ENCODE measurements around the gene RFX6. TPM values are rescaled to one million over a fixed set of nuclear protein-coding genes. Genes with fewer than 3 reads are reported as not detected.

The RFX6 gene
- total RNA-seq, 2 experiments from 2014 or later = not detected

DNA sequence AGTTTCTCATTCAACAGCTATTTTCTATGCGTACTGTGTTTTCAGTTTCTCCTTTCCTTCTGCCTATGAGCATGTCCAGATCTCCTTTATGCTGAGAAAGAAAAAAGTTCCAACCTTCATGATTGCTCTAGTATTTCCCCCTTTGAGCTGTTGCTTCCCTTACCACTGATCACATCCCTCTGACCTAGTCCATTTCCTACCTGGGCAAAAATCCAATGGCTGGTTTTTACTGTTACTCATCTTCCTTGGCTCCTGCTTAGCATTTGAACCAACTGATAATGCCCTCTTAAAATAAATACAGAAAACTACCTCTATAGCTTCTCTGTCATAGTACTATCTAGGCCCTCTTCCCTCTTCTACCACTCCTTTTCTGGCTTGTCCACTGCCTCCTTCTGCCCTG is 6.0 kb downstream of the RFX6 start:
- peaks cover 0 to 2% of the 10 kb centered on the region in 2 experiments for H3K27me3 ChIP-seq (ENCODE audit: control insufficient read depth in 1 of 2, insufficient read depth in 2 of 2, low read length in 2 of 2)
- Mint-ChIP-seq H3K27ac (no peak overlapping the region), H3K4me3 (no peak overlapping the region), H3K9me3 (no peaks in the 10 kb centered on the region), H3K4me1 (ENCODE audit: low read depth) (no peaks in the 10 kb centered on the region), H3K27me3 (peaks cover 11% of the 10 kb centered on the region), H3K36me3 (ENCODE audit: low read depth) (no peaks in the 10 kb centered on the region)
- no peak for ATAC-seq (ENCODE audit: poor library complexity)
- H3K27ac ChIP-seq (ENCODE audit: low read depth in 1 of 2, low read length in 2 of 2) = no peak overlapping the region
- CTCF ChIA-PET = no interaction called here
- no peak for DNase-seq
- no peaks in the 10 kb centered on the region for H3K4me1 ChIP-seq (ENCODE audit: insufficient read depth, low read length)
- no peaks in the 10 kb centered on the region for H3K9me3 ChIP-seq (ENCODE audit: control insufficient read depth in 1 of 2, insufficient read depth in 1 of 2, low read length in 2 of 2)
- H3K4me3 ChIP-seq (ENCODE audit: low read length) = no peak overlapping the region
- POLR2A ChIA-PET = no interaction called here
- TF ChIP-seq, protein P1, sequence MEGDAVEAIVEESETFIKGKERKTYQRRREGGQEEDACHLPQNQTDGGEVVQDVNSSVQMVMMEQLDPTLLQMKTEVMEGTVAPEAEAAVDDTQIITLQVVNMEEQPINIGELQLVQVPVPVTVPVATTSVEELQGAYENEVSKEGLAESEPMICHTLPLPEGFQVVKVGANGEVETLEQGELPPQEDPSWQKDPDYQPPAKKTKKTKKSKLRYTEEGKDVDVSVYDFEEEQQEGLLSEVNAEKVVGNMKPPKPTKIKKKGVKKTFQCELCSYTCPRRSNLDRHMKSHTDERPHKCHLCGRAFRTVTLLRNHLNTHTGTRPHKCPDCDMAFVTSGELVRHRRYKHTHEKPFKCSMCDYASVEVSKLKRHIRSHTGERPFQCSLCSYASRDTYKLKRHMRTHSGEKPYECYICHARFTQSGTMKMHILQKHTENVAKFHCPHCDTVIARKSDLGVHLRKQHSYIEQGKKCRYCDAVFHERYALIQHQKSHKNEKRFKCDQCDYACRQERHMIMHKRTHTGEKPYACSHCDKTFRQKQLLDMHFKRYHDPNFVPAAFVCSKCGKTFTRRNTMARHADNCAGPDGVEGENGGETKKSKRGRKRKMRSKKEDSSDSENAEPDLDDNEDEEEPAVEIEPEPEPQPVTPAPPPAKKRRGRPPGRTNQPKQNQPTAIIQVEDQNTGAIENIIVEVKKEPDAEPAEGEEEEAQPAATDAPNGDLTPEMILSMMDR (IDR thresholded peaks at IDR 0.05) = no peak
- intact Hi-C loops (cut with DNase I, micrococcal nuclease) = no loop called here
- no peaks in the 10 kb centered on the region for H3K36me3 ChIP-seq (ENCODE audit: insufficient read depth, low read length)

DNA sequence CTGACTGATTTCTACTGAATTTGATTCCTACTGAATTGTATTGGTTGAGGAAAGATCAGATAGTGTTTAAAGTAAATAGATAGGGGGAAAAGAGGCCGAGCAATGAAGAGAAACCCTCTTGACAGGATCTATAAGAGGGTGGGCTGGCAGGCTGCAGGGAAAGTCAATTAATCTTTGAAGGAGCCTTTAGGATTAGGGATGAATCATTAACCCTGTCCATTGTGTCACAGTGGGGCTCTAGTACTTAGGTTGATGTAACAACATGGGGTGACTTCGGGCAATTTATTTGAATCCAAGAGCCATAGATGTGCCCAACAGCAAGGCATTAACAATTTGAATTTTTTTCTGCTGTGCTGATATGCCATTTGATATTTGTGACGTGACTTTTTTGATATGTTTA is 7.5 kb downstream of the RFX6 start:
- Histone ChIP-seq H3K36me3 (ENCODE audit: insufficient read depth, low read length) (no peaks in the 10 kb centered on the region), H3K4me1 (ENCODE audit: insufficient read depth, low read length) (no peaks in the 10 kb centered on the region), H3K27ac (ENCODE audit: low read depth in 1 of 2, low read length in 2 of 2) (no peak overlapping the region), H3K27me3 (ENCODE audit: control insufficient read depth in 1 of 2, insufficient read depth in 2 of 2, low read length in 2 of 2) (no peaks in the 10 kb centered on the region), H3K9me3 (ENCODE audit: control insufficient read depth in 1 of 2, insufficient read depth in 1 of 2, low read length in 2 of 2) (no peaks in the 10 kb centered on the region), H3K4me3 (ENCODE audit: low read length) (no peak overlapping the region)
- H3K27me3 Mint-ChIP-seq = peaks cover 9% of the 10 kb centered on the region
- CTCF ChIA-PET = no interaction called here
- H3K4me1 Mint-ChIP-seq (ENCODE audit: low read depth) = no peaks in the 10 kb centered on the region
- H3K4me3 Mint-ChIP-seq = no peak overlapping the region
- POLR2A ChIA-PET = no interaction called here
- TF ChIP-seq, protein P1 (IDR thresholded peaks at IDR 0.05) = no peak
- ATAC-seq (ENCODE audit: poor library complexity) = no peak
- no peak overlapping the region for H3K27ac Mint-ChIP-seq
- intact Hi-C loops (cut with DNase I, micrococcal nuclease) = no loop called here
- DNase-seq = no peak
- H3K9me3 Mint-ChIP-seq = no peaks in the 10 kb centered on the region
- no peaks in the 10 kb centered on the region for H3K36me3 Mint-ChIP-seq (ENCODE audit: low read depth)

DNA sequence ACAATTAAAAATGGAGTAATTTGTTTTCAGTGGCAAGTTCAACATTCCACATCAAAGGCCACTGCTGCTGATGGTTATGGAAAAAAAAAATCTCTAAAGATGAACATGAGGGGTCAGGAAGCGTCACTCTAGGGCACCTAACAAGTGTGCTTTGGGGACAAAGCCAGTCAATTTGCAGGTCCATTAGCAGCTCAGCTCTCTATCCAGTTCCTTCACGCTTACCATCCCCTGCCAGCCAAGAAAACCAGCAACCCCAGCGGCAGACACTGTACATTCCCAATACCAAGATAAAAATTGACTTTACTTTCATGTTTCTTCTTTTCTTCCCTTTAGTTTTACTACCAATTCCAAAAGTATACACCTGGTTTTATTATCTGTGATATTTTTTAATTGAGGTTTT is 10.1 kb downstream of the RFX6 start:
- Histone ChIP-seq H3K4me3 (ENCODE audit: low read length) (no peak overlapping the region), H3K27ac (ENCODE audit: low read depth in 1 of 2, low read length in 2 of 2) (no peak overlapping the region), H3K36me3 (ENCODE audit: insufficient read depth, low read length) (no peaks in the 10 kb centered on the region), H3K4me1 (ENCODE audit: insufficient read depth, low read length) (no peaks in the 10 kb centered on the region), H3K9me3 (ENCODE audit: control insufficient read depth in 1 of 2, insufficient read depth in 1 of 2, low read length in 2 of 2) (peaks cover 0 to 1% of the 10 kb centered on the region in 2 experiments), H3K27me3 (ENCODE audit: control insufficient read depth in 1 of 2, insufficient read depth in 2 of 2, low read length in 2 of 2) (no peaks in the 10 kb centered on the region)
- no peak overlapping the region for H3K4me3 Mint-ChIP-seq
- H3K27ac Mint-ChIP-seq = no peak overlapping the region
- CTCF ChIA-PET = no interaction called here
- no peak for DNase-seq
- ATAC-seq (ENCODE audit: poor library complexity) = no peak
- no peaks in the 10 kb centered on the region for H3K36me3 Mint-ChIP-seq (ENCODE audit: low read depth)
- no peaks in the 10 kb centered on the region for H3K9me3 Mint-ChIP-seq
- H3K27me3 Mint-ChIP-seq = no peaks in the 10 kb centered on the region
- TF ChIP-seq, protein P1 (IDR thresholded peaks at IDR 0.05) = no peak
- intact Hi-C loops (cut with DNase I, micrococcal nuclease) = no loop called here
- POLR2A ChIA-PET = no interaction called here
- H3K4me1 Mint-ChIP-seq (ENCODE audit: low read depth) = no peaks in the 10 kb centered on the region
